GM10847 (cell line): ENCODE measurements around the gene ST7.

Source experiments
- POLR2A ChIP-seq: IDR thresholded peaks from 2 replicates; pipeline ENCODE4 v1.6.1; 2011; ENCODE audit not compliant: insufficient read length; ENCODE audit errors: extremely low read depth

The ST7 gene

DNA sequence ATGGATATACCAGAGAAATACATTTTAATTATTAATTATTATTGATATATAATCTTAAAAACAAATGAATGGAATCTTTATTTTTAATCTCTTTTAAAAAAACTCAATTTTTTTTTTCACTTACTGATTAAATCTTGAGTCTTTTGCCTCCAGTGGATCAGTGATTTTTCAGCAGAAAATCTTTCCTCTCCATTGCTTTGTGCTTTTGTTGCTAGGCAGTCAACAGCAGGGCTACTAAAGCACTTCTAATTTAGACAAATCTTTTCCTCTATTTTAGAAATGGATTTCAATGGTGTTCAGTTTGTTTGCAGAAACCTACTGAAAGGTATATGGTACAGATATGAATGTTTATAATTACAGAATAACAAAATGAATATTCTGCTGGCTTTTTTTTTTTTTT lies 143.6 kb downstream of the ST7 start:
- TF ChIP-seq POLR2A: no peak

DNA sequence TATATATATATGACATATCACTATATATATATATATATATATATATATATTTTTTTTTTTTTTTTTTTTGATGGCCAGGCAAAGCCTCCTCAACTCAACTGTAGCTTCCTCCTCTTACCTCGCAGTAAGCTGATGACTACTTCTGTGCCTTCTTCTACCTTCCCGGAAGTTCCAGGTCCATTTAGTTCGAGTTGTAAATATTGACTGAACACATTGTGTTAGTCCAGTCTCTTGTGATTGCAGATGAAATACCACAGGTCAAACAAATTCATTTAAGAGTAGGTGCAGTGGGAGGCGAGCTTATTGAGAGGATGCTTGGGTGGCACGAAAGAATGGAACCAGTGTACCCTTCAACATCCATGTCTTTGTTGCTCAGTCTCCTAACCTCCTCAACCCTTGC lies 144.6 kb downstream of the ST7 start:
- no peak for TF ChIP-seq POLR2A

DNA sequence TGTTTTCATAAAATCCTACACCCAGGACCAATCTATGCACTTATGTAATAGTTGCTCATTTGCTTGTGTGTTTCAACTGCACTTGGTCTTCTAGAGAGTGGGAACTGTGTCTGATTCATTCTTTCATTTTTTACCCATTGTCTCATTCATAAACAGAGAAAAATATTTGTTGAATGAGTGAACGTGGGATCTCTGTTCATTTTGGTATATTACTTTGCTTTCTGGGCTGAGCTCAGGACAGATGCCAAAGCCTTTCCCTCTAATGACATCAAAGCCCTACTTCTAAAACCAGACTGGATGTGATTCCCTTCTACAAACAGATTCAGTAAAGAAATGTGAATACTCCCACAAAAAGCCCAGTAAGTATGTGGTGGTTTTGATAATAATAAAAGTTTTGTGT lies 145.2 kb downstream of the ST7 start:
- no peak for TF ChIP-seq POLR2A

DNA sequence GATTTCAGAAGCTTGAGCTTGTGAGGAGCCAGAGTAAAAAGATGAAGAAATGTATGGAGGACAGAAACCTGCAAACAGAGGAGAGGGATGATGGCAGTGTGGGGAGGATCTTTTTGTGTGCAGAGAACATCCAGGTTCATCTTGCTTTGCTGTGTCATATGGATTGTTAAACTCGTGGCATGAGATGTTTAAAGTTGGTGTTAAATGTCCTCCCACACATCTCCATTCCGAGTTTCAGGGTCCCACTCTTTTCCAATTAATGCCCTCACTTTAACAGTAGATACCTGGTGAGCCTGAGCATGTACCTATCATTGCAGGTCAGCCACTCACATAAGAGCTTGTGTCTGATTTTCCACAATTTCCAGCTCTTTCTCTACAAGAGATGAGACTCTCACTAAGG lies 147.7 kb downstream of the ST7 start:
- TF ChIP-seq POLR2A: no peak

DNA sequence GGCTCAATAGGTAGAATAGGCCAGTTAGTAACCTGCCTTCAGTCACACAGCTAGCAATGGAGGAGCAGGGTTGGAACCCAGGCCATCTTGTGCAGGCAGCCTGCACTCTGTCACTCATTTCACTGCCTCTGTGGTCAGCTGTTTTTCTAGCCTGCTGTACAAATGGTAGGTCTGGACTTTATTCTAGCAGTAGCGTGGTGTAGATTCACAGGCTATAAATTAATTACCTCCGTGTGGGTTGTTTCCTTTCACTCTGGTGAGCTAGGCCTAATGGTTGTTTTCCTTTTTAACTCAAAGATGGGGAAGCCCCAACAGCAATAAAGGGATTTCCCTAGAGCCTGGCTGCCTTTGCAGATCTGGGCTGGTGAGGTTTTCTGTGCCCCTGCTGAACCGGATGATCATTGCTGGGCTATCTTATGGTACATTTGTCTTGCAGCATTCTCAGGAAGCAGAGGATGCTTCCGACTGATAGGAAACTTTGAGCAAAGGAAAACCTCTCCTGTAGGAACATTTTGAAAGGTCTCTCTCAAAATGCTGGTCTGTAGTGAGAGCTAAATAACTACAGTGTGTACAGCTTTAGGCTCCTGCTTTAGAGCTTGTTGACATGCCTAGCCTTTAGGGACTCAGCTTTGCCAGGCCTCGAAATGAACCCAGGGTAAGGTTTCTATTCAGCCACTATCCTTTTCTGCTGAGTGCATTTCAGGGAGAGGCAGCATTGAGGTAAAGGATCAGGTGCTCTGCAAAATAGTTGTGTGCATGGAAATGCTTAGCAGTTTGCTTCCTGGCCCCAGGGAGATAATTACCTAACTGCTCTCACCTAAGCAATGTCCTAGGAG lies 157.4 kb downstream of the ST7 start:
- no peak for TF ChIP-seq POLR2A

DNA sequence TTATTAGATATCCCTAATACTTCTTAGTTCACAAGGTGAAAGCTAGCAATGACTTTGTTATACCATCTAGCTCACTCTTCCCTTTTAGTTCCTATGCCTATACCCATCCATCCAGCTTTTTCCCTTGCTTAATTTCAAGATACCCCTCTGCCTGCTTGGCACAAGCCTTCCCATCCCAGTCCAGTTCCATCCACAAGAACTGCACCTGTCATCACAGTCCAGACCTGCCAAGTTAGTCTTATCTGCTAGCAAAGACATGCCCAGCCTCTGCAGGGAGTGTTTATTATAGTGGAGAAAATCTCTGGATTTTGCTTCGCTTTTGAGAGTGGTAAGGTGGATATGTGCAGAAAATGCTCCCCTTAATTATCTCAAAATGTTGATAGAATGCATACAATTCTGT lies 158.2 kb downstream of the ST7 start:
- no peak for TF ChIP-seq POLR2A

DNA sequence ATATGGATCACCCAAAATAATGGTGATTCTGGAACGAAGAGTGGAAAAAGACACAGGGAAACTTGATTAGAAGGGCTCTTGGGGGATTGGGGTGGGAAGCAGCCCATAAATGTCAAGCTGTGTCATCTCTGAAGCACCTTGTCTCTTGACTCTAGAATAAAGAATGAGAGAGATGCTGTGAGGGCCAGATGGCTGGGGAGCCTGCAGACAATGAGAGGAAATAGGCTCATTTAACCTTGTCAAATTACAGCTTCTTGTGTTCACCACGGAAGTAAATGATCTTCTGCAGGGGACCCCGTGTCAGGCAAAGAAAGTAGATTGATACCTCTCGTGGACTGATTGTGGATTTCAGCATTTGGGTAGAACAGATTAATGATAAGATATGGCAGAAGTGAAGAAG lies 159.3 kb downstream of the ST7 start:
- TF ChIP-seq POLR2A: no peak

DNA sequence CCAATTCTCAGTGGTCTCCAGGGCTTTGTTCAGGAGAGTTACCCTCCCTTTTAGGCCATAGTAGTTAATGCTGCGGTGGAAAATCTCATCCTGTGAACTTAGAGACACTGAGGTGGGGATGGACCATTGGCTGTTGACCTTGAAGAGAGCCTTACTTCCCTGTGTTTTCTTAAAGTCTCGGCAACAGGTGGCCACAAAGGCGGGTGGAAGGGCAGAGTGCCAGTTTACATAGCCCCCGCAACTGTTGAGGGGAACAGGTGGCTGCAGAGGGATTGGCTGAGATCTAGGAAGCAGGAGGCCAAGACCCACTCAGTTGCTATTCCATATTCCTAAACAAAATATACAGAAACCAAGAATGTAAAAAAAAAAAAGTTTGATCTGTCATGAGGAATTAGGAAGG lies 160.6 kb downstream of the ST7 start:
- no peak for TF ChIP-seq POLR2A

DNA sequence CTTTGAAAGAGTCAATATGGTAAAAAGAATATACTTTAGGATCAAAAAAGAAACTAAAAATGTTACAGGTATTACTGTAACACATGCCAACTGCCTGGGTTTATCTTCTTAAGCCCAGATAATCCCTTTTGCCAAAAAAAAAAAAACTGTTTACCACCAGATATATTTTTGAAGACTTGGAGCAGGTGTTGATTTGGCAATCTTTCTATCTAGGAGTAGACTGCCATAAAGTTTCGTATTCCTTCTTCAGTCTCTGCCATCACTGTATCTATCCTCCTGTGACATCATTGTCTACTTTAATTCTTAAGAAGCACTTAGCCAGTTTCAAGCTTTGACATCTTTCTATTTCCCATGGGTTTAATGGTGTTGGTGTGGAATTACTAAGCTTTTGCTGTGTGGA lies 161.0 kb downstream of the ST7 start:
- no peak for TF ChIP-seq POLR2A

DNA sequence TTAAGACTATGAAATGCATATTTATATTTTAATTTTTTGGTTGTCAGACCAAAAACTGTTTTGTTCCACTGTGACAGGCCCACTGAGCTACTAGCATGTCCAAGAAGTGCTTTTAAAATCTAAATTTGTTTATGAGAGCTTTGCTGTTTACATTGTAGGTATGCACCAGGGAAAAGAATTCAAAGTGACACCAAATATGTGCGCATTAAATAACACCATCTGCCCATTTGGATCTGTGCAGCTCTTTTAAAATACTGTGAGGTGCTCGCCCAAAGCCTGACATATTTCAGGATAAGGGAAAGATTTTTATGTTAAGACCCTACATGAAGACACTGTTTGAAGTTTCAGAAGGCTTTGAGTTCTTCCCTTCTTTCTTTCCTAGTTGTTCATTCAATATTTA lies 162.9 kb downstream of the ST7 start:
- TF ChIP-seq POLR2A: no peak

DNA sequence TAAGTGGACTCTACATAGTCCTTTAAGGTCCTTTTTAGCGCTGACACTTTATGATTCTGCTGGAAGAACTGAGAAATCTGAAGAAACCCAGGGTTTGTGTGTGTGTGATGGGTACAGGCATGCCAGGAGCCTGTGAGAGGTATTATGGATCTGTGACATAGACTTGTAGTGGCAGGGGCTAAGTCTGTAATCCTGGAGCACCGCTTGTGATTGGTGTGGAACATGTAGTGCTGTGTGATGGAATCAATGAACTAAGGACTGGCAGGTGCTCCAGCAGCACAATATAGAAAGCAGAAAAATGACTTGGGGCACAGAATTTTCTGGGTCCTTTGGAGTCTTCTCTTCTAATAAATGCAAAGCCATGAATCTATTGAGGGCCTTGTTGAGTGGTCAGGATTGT lies 163.9 kb downstream of the ST7 start:
- no peak for TF ChIP-seq POLR2A

DNA sequence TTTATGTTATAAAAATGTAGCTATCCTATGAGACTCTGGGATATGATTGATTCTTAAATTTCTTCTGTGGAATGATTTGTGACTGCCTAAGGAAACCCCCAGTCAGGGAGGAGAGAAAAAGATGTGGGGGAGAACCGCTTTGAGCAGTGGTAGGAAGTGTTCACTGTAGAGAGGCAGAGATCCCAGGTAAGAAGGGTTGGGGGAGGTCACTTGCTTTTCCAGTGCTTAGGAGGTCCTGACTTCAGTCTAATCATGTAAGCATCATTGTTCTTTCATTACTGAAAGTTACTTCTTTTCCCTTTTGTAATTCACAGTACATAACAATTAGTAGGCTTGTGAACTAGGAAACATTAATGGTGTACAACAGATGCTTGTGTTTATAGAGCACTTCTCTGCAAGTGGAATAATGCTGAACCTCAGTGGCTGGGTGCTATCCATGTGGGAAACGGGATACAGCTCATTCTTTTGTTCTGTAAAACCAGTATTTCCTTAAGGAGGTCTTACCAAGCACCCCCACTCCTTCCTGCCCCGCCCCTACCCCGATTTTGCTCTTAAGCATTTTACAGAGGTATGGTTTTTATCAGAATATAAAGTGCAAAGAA lies 165.4 kb downstream of the ST7 start:
- TF ChIP-seq POLR2A: no peak

DNA sequence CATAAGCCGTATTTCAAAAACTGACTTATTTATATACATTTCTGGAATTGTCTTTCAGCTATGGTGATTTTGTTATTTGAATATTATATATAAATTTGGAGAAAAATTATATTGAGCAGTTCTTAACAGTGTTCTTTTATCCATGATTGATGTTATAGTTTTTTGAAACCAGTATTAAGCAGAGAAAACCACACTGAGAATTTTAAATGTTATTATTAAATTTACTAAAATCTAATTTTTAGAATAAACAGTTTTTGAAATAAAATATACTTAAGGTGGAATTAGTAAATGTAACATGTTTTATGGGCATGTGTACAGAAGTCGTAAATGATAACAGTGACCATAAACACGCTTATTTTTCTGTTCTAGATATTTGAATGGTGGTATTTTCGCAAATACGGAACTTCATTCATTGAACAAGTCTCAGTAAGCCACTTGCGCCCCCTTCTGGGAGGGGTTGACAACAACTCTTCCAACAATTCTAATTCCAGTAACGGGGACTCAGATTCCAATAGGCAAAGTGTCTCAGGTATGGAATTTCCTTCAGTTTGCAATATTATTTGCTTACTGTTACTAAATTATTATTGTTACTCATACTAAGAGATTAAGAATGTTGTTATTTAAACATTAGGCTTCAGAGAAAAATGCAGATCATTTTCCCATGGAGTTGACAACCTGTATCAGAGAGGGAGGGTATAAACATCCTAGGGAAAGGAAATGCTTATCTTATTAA lies 166.1 kb downstream of the ST7 start:
- no peak for TF ChIP-seq POLR2A

DNA sequence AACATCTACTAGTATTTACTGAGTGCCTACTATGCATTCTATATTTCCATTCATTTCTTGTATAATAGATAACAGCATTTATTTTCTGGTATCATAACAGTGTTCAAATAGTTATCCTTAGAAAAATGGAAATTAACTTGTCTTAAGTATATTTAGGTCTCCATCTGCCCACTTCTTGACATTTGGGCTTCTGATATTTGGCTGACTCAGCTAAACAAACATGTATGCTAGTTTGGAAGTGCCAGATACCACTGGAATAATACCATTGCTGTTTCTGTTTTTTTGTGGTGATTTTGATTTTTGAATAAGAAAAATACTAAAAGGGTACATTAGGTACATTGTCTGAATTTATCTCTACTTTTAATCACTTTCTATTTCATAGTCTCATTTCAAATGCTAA lies 169.2 kb downstream of the ST7 start:
- TF ChIP-seq POLR2A: no peak

DNA sequence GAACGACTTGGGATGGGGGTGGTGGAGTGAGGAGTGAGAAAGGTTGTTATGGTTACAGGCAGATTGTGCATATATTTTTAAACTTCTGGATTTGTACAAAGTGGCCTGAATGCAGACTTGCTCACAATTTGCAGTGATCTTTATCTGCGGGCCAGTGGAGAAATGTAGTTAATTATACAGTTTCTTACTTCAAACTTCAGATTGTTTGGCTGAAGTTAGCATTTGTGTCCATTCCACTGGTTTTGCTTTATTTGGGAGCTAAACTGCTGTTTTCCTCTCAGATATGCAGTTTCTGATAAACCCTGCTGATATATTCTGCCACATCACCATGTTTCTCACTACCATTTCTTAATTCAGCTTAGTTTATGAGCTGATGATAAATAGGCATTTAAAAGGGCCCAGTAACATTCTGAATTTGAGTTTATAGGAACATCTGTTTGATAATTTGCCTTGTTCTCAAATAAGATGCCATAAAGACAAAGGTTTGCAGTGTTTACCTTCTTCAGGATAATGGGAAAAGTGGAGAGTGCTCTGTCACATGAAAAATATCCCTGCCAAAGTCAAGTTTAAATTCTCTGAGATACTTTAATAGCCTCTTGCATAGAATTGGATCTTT lies 170.1 kb downstream of the ST7 start:
- no peak for TF ChIP-seq POLR2A
